Measurements from ENCODE around the gene TMEM9. TPM values are rescaled to one million over a fixed set of nuclear protein-coding genes. Genes with fewer than 3 reads are reported as not detected.

The TMEM9 gene
- total RNA-seq, 1 experiment from 2014 or later = 50.2 TPM

DNA sequence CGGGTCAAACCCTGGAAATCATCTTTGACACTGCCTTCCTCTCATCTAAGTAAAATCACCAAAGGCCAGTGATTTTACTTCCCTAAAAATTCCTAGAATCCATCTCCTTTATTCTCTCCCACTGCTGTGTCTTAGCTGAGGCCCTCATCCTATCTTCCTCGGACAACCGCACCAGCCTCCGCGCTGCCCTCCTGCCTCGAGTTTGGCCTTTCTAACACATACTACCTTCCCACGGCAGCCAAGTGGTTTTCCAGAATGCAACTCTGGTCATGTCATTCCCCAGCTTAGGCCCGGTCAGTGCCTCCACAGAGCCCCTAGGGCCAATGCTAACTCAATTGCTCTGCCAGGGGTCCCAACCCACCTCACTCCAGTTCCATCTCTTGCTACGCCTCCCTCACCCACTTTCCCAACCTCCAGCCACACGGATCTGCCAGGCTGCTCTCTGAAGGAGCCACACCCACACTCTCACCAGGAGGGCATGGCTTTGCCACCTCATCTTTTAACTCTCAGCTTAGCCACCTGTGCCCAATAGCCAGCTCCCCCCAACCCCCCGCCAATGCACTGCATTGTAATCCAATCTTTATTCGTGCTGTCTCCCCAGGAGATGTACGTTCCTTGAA is 6.8 kb downstream of the TMEM9 start:
- no peak for ATAC-seq
- Histone ChIP-seq H3K36me3 (ENCODE audit: control insufficient read depth, insufficient read depth, low read length) (peaks cover 7% of the 10 kb centered on the region; the same call in 1 of the 2 replicates), H3K4me3 (ENCODE audit: low read depth in 2 of 2, low read length in 2 of 2) (no peak overlapping the region), H3K27me3 (ENCODE audit: control insufficient read depth, insufficient read depth, low read length) (no peaks in the 10 kb centered on the region), H3K9me3 (ENCODE audit: control insufficient read depth, insufficient read depth, low read depth, low read length) (no peaks in the 10 kb centered on the region), H3K27ac (ENCODE audit: low read length) (no peak overlapping the region), H3K4me1 (ENCODE audit: control insufficient read depth, insufficient read depth, low read length) (no peaks in the 10 kb centered on the region)
- no TSS peak for BruUV-seq (replicated peaks)
- DNase-seq (ENCODE audit: low read depth, low spot score) = no peak
- ChIA-PET POLR2A (no interaction called here), CTCF (interaction anchor here (0.5 kb wide), 1 partner anchor 25 kb away, joined by 6 read pairs; no protein-coding TSS in a partner anchor)
- in situ Hi-C loops (cut with HindIII; ENCODE audit: low pct_unique_long_range_greater_than_20kb, low sequenced_read_pairs) = no loop called here
- intact Hi-C loops (cut with micrococcal nuclease; ENCODE audit: unreplicated experiment) = no loop called here
- TF ChIP-seq SIN3A (IDR thresholded peaks at IDR 0.05; ENCODE audit: borderline replicate concordance, insufficient read depth, low read depth, low read length) (no peak), POLR2AphosphoS5 (IDR thresholded peaks at IDR 0.05; ENCODE audit: low read depth, low read length) (no peak), TCF7L2 (IDR thresholded peaks at IDR 0.05; ENCODE audit: low read depth, low read length) (no peak)
- TF ChIP-seq, protein P1, sequence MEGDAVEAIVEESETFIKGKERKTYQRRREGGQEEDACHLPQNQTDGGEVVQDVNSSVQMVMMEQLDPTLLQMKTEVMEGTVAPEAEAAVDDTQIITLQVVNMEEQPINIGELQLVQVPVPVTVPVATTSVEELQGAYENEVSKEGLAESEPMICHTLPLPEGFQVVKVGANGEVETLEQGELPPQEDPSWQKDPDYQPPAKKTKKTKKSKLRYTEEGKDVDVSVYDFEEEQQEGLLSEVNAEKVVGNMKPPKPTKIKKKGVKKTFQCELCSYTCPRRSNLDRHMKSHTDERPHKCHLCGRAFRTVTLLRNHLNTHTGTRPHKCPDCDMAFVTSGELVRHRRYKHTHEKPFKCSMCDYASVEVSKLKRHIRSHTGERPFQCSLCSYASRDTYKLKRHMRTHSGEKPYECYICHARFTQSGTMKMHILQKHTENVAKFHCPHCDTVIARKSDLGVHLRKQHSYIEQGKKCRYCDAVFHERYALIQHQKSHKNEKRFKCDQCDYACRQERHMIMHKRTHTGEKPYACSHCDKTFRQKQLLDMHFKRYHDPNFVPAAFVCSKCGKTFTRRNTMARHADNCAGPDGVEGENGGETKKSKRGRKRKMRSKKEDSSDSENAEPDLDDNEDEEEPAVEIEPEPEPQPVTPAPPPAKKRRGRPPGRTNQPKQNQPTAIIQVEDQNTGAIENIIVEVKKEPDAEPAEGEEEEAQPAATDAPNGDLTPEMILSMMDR (IDR thresholded peaks at IDR 0.05) = no peak
- TF ChIP-seq, protein P2, sequence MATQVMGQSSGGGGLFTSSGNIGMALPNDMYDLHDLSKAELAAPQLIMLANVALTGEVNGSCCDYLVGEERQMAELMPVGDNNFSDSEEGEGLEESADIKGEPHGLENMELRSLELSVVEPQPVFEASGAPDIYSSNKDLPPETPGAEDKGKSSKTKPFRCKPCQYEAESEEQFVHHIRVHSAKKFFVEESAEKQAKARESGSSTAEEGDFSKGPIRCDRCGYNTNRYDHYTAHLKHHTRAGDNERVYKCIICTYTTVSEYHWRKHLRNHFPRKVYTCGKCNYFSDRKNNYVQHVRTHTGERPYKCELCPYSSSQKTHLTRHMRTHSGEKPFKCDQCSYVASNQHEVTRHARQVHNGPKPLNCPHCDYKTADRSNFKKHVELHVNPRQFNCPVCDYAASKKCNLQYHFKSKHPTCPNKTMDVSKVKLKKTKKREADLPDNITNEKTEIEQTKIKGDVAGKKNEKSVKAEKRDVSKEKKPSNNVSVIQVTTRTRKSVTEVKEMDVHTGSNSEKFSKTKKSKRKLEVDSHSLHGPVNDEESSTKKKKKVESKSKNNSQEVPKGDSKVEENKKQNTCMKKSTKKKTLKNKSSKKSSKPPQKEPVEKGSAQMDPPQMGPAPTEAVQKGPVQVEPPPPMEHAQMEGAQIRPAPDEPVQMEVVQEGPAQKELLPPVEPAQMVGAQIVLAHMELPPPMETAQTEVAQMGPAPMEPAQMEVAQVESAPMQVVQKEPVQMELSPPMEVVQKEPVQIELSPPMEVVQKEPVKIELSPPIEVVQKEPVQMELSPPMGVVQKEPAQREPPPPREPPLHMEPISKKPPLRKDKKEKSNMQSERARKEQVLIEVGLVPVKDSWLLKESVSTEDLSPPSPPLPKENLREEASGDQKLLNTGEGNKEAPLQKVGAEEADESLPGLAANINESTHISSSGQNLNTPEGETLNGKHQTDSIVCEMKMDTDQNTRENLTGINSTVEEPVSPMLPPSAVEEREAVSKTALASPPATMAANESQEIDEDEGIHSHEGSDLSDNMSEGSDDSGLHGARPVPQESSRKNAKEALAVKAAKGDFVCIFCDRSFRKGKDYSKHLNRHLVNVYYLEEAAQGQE (IDR thresholded peaks at IDR 0.05; ENCODE audit: insufficient read depth in 1 of 2, low read depth in 2 of 2, low read length in 1 of 2) = no peak

DNA sequence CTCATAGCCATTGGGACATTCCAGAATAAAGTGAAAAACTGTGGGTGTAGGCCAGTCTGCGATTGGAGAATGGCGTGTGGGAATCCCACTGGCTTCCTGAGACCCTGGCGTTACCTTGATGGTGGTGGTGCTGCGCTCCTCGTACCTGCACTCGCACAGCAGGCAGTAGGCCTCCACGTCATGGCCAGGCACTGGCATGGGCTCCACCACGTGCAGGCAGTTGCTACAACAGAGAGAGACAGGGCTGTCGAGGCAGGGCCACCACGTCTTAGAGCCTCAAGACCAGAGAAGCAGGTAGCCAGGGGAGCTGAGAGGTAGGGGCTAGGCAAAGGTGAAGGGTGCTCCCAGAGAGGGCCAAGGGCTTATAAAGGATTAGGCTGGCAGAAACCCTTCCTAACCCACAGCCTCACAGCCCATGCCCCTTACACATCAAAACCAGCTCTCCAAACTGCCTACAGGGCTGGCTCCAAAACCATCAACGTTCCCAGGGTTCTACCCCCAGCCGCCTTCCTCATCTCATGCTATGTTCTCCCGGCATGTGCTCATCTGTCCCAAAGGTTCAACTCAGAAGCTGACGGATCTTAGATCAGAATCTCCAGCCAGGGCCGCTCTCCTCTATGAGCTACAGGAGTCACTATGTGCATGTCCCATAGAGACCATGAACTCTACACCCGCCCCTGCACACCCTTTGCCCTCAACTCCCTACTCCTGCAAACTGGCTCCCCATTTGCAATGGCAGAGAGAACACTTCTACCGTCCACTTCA is 7.5 kb downstream of the TMEM9 start:
- no peaks in the 10 kb centered on the region for H3K4me1 ChIP-seq (ENCODE audit: control insufficient read depth, insufficient read depth, low read length)
- TF ChIP-seq TCF7L2 (IDR thresholded peaks at IDR 0.05; ENCODE audit: low read depth, low read length) (no peak), SIN3A (IDR thresholded peaks at IDR 0.05; ENCODE audit: borderline replicate concordance, insufficient read depth, low read depth, low read length) (no peak), POLR2AphosphoS5 (IDR thresholded peaks at IDR 0.05; ENCODE audit: low read depth, low read length) (no peak)
- TF ChIP-seq, protein P1 (IDR thresholded peaks at IDR 0.05) = no peak
- TF ChIP-seq, protein P2 (IDR thresholded peaks at IDR 0.05; ENCODE audit: insufficient read depth in 1 of 2, low read depth in 2 of 2, low read length in 1 of 2) = no peak
- in situ Hi-C loops (cut with HindIII; ENCODE audit: low pct_unique_long_range_greater_than_20kb, low sequenced_read_pairs) = no loop called here
- POLR2A ChIA-PET = no interaction called here
- no peaks in the 10 kb centered on the region for H3K27me3 ChIP-seq (ENCODE audit: control insufficient read depth, insufficient read depth, low read length)
- H3K27ac ChIP-seq (ENCODE audit: low read length) = no peak overlapping the region
- ATAC-seq (no peak), DNase-seq (ENCODE audit: low read depth, low spot score) (no peak)
- intact Hi-C loops (cut with micrococcal nuclease; ENCODE audit: unreplicated experiment) = no loop called here
- H3K36me3 ChIP-seq (ENCODE audit: control insufficient read depth, insufficient read depth, low read length) = peaks cover 7% of the 10 kb centered on the region; the same call in 1 of the 2 replicates
- CTCF ChIA-PET = no interaction called here
- H3K4me3 ChIP-seq (ENCODE audit: low read depth in 2 of 2, low read length in 2 of 2) = no peak overlapping the region
- no peaks in the 10 kb centered on the region for H3K9me3 ChIP-seq (ENCODE audit: control insufficient read depth, insufficient read depth, low read depth, low read length)
- BruUV-seq (replicated peaks) = no TSS peak
